Measurements from ENCODE around the gene C2CD4A. TPM values are rescaled to one million over a fixed set of nuclear protein-coding genes. Genes with fewer than 3 reads are reported as not detected.

Gene C2CD4A
- polyA plus RNA-seq, 1 experiment = not detected

DNA sequence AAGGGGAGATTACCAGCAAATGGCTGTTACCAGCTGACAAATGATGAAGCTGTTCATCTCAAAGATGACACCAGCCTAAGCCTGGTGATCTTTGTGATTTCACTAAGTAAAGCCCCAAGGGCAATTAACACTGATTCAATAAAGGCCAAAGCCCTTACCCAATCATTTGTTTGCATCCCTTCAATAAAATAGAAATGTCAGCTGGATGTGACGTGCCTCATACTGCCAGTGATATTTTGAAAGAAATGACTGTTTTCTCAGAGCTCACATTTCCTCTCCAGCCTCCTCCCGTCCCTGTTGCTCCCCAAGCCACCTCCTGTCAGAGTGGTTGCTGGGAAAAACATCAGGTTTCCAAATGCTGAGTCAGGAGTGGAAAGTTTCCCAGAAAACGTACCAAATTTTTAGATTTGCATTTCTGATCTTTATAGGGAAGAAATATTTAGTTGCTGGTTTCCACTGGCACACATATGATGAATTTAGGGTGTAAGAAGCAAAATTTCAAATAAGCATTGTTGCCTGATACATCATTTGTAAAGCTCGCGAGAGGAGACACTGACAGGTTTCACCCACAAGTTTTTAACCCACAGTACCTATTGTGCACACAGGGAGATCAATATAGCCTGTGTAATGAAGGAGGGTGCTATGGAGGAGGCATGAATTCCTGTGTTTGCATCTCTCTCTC, 21.0 kb downstream of the C2CD4A start:
- no peak for DNase-seq (ENCODE audit: low read depth, low spot score)
- H3K9me3 ChIP-seq (ENCODE audit: control insufficient read depth, insufficient read depth, low read length) = no peaks in the 10 kb centered on the region
- ChIA-PET POLR2A (interaction anchor here (1.2 kb wide), 1 partner anchor 35 kb away, joined by 10 read pairs; no protein-coding TSS in a partner anchor), CTCF (interaction anchor here (1.1 to 2.0 kb wide), 3 partner anchors 10 to 38 kb away, joined by 3 to 6 read pairs (median 3); no protein-coding TSS in a partner anchor)
- H3K27ac ChIP-seq (ENCODE audit: low read depth, low read length) = no peak overlapping the region
- no peak overlapping the region for H3K4me3 ChIP-seq (ENCODE audit: low read depth, low read length)
- no peak for TF ChIP-seq CTCF (IDR thresholded peaks at IDR 0.05; ENCODE audit: low read depth, low read length)
- no peaks in the 10 kb centered on the region for H3K27me3 ChIP-seq (ENCODE audit: control insufficient read depth, insufficient read depth, low read length)

GRCh38 chr15:62088353-62088693, 21.5 kb downstream of the C2CD4A start:
- Histone ChIP-seq H3K27me3 (ENCODE audit: control insufficient read depth, insufficient read depth, low read length) (no peaks in the 10 kb centered on the region), H3K9me3 (ENCODE audit: control insufficient read depth, insufficient read depth, low read length) (no peaks in the 10 kb centered on the region), H3K4me3 (ENCODE audit: low read depth, low read length) (no peak overlapping the region), H3K27ac (ENCODE audit: low read depth, low read length) (no peak overlapping the region)
- CTCF ChIA-PET = interaction anchor here (1.1 to 2.0 kb wide), 2 partner anchors 16 to 37 kb away, joined by 3 to 6 read pairs; no protein-coding TSS in a partner anchor
- DNase-seq (ENCODE audit: low read depth, low spot score) = no peak
- no peak for TF ChIP-seq CTCF (IDR thresholded peaks at IDR 0.05; ENCODE audit: low read depth, low read length)
- POLR2A ChIA-PET = interaction anchor here (1.2 kb wide), 1 partner anchor 36 kb away, joined by 10 read pairs; no protein-coding TSS in a partner anchor

- H3K27me3 ChIP-seq (ENCODE audit: control insufficient read depth, insufficient read depth, low read length) = peaks cover 3% of the 10 kb centered on the region
- H3K27ac ChIP-seq (ENCODE audit: low read depth, low read length) = no peak overlapping the region
- no peaks in the 10 kb centered on the region for H3K9me3 ChIP-seq (ENCODE audit: control insufficient read depth, insufficient read depth, low read length)
- CTCF ChIA-PET = no interaction called here
- DNase-seq (ENCODE audit: low read depth, low spot score) = no peak
- POLR2A ChIA-PET = no interaction called here
- no peak for TF ChIP-seq CTCF (IDR thresholded peaks at IDR 0.05; ENCODE audit: low read depth, low read length)
- H3K4me3 ChIP-seq (ENCODE audit: low read depth, low read length) = no peak overlapping the region
Measured at GRCh38 chr15:62089616-62090015, 22.8 kb downstream of the C2CD4A start.

- ChIA-PET CTCF (no interaction called here), POLR2A (no interaction called here)
- no peak for DNase-seq (ENCODE audit: low read depth, low spot score)
- Histone ChIP-seq H3K27ac (ENCODE audit: low read depth, low read length) (no peak overlapping the region), H3K27me3 (ENCODE audit: control insufficient read depth, insufficient read depth, low read length) (peaks cover 3% of the 10 kb centered on the region), H3K4me3 (ENCODE audit: low read depth, low read length) (no peak overlapping the region), H3K9me3 (ENCODE audit: control insufficient read depth, insufficient read depth, low read length) (no peaks in the 10 kb centered on the region)
- no peak for TF ChIP-seq CTCF (IDR thresholded peaks at IDR 0.05; ENCODE audit: low read depth, low read length)
Measured at GRCh38 chr15:62090988-62091387, 24.2 kb downstream of the C2CD4A start.

DNA sequence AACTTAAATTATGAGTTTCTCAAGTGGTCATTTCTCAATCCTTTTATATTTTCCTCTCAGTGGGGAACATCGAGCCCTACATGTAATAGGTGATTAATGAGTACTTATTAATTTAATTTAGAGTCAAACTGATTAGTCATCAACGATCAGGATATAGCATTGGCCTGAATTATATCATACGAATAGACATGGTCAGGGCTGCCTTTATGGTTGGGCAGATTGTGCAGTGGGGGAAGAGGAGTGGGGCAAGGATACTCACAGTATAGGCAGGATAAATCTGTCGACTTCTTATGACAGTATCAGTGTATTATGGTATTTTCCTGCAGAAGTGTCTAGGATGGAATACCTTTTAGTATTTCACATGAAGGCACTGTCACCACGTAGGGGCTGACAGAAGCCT, 27.0 kb downstream of the C2CD4A start:
- H3K27ac ChIP-seq (ENCODE audit: low read depth, low read length) = no peak overlapping the region
- H3K9me3 ChIP-seq (ENCODE audit: control insufficient read depth, insufficient read depth, low read length) = no peaks in the 10 kb centered on the region
- TF ChIP-seq CTCF (IDR thresholded peaks at IDR 0.05; ENCODE audit: low read depth, low read length) = no peak
- H3K4me3 ChIP-seq (ENCODE audit: low read depth, low read length) = no peak overlapping the region
- CTCF ChIA-PET = no interaction called here
- DNase-seq (ENCODE audit: low read depth, low spot score) = no peak
- peaks cover 7% of the 10 kb centered on the region for H3K27me3 ChIP-seq (ENCODE audit: control insufficient read depth, insufficient read depth, low read length)
- POLR2A ChIA-PET = no interaction called here
